Neural cell (in vitro differentiated cells): Measurements from ENCODE around the gene SLC4A5.

ENCODE experiments used
- CTCF ChIP-seq: fragments of 450-650 bp; IDR thresholded peaks from 2 replicates; pipeline ENCODE4 v1.5.1; 2014; ENCODE audit warnings: antibody characterized with exemption, mild to moderate bottlenecking, moderate library complexity; ENCODE audit not compliant: poor library complexity, severe bottlenecking
- MXI1 ChIP-seq: fragments of 450-650 bp; conservative IDR thresholded peaks from 2 replicates; pipeline ENCODE4 v1.6.1; 2014; ENCODE audit warnings: antibody characterized with exemption, mild to moderate bottlenecking; ENCODE audit not compliant: poor library complexity, severe bottlenecking

- TF ChIP-seq CTCF (no peak), MXI1 (no peak)
Measured at GRCh38 chr2:74216642-74217041, 126.6 kb downstream of the SLC4A5 start.
